Liver (tissue), 9 donors: Measurements from ENCODE around the gene ARHGEF33. TPM values are rescaled to one million over a fixed set of nuclear protein-coding genes. Genes with fewer than 3 reads are reported as not detected.

Source experiments
- DNase-seq: peaks from one replicate; pipeline ENCODE4 v3.0.0-alpha.2; 2017; ENCODE audit warnings: low spot score
- H3K27ac ChIP-seq, 2 donors: one replicate each; pipeline ENCODE4 v1.7.0; 2013; ENCODE audit warnings: inconsistent platforms in 2 of 2, low read length in 2 of 2, control low read depth in 1 of 2, low read depth in 1 of 2, mild to moderate bottlenecking in 1 of 2
- H3K27me3 ChIP-seq, 4 donors: one replicate each; pipeline versions ENCODE4 v1.6.1 to v1.7.0; 2013; ENCODE audit warnings: low read length in 3 of 4, inconsistent platforms in 1 of 4, mild to moderate bottlenecking in 1 of 4, moderate library complexity in 1 of 4; ENCODE audit not compliant: control insufficient read depth in 4 of 4, insufficient read depth in 4 of 4
- H3K36me3 ChIP-seq, 4 donors: one replicate each; pipeline versions ENCODE4 v1.6.1 to v1.7.0; 2013; ENCODE audit warnings: low read length in 3 of 4, mild to moderate bottlenecking in 3 of 4, low read depth in 1 of 4, moderate library complexity in 1 of 4; ENCODE audit not compliant: control insufficient read depth in 4 of 4, insufficient read depth in 3 of 4
- H3K4me1 ChIP-seq, 4 donors: one replicate each; pipeline versions ENCODE4 v1.6.1 to v1.7.0; 2013; ENCODE audit warnings: low read length in 3 of 4, mild to moderate bottlenecking in 3 of 4, moderate library complexity in 1 of 4; ENCODE audit not compliant: control insufficient read depth in 4 of 4, insufficient read depth in 4 of 4
- H3K4me3 ChIP-seq, 3 donors: one replicate each; pipeline versions ENCODE4 v1.6.1 to v1.7.0; 2013; ENCODE audit warnings: low read length in 3 of 3, control low read depth in 1 of 3, low read depth in 1 of 3, mild to moderate bottlenecking in 1 of 3
- H3K9ac ChIP-seq, 2 donors: one replicate each; pipeline ENCODE4 v1.7.0; 2013; ENCODE audit warnings: low read length in 2 of 2, mild to moderate bottlenecking in 2 of 2, moderate library complexity in 2 of 2, control low read depth in 1 of 2, low read depth in 1 of 2
- H3K9me3 ChIP-seq, 4 donors: one replicate each; pipeline versions ENCODE4 v1.6.1 to v1.7.0; 2013; ENCODE audit warnings: low read length in 3 of 4; ENCODE audit not compliant: control insufficient read depth in 4 of 4
- ATF3 ChIP-seq: IDR thresholded peaks from 2 replicates; pipeline ENCODE4 v1.6.1; 2016; ENCODE audit warnings: antibody characterized with exemption
- CTCF ChIP-seq: fragments of 150-350 bp; IDR thresholded peaks from 2 replicates; pipeline ENCODE4 v1.5.1; 2017; ENCODE audit warnings: improper control_type of control experiment, low read depth, low read length; ENCODE audit not compliant: missing input control
- EGR1 ChIP-seq, 2 donors: IDR thresholded peaks; 2 replicates each; pipeline ENCODE4 v1.6.1; 2016 to 2018; ENCODE audit warnings: antibody characterized with exemption in 2 of 2, low read depth in 2 of 2
- FOXA1 ChIP-seq: IDR thresholded peaks from 2 replicates; pipeline ENCODE4 v1.6.1; 2016; ENCODE audit warnings: antibody characterized with exemption
- FOXA2 ChIP-seq: IDR thresholded peaks from 2 replicates; pipeline ENCODE4 v1.6.1; 2016; ENCODE audit warnings: antibody characterized with exemption
- GABPA ChIP-seq, 2 donors: IDR thresholded peaks in 1 of 2; conservative IDR thresholded peaks in 1 of 2; 2 replicates each; pipeline ENCODE4 v1.6.1; 2016; ENCODE audit warnings: antibody characterized with exemption in 2 of 2, mild to moderate bottlenecking in 1 of 2, moderate library complexity in 1 of 2
- HNF4A ChIP-seq, 2 donors: conservative IDR thresholded peaks; 2 replicates each; pipeline ENCODE4 v1.6.1; 2016; ENCODE audit warnings: antibody characterized with exemption in 2 of 2, mild to moderate bottlenecking in 2 of 2
- HNF4G ChIP-seq: IDR thresholded peaks from 2 replicates; pipeline ENCODE4 v1.6.1; 2016; ENCODE audit warnings: antibody characterized with exemption
- JUND ChIP-seq, 2 donors: IDR thresholded peaks; 2 replicates each; pipeline ENCODE4 v1.6.1; 2016; ENCODE audit warnings: antibody characterized with exemption in 2 of 2
- MAX ChIP-seq: IDR thresholded peaks from 2 replicates; pipeline ENCODE4 v1.6.1; 2016; ENCODE audit warnings: antibody characterized with exemption
- NR2F2 ChIP-seq: IDR thresholded peaks from 2 replicates; pipeline ENCODE4 v1.6.1; 2016; ENCODE audit warnings: antibody characterized with exemption
- RAD21 ChIP-seq, 2 donors: IDR thresholded peaks; 2 replicates each; pipeline ENCODE4 v1.6.1; 2016; ENCODE audit warnings: antibody characterized with exemption in 2 of 2, mild to moderate bottlenecking in 2 of 2
- REST ChIP-seq: IDR thresholded peaks from 2 replicates; pipeline ENCODE4 v1.6.1; 2016; ENCODE audit warnings: antibody characterized with exemption, mild to moderate bottlenecking
- RXRA ChIP-seq, 2 donors: IDR thresholded peaks; 2 replicates each; pipeline ENCODE4 v1.6.1; 2017 to 2018; ENCODE audit warnings: antibody characterized with exemption in 2 of 2, mild to moderate bottlenecking in 1 of 2
- SP1 ChIP-seq: IDR thresholded peaks from 2 replicates; pipeline ENCODE4 v1.6.1; 2018; ENCODE audit warnings: antibody characterized with exemption, mild to moderate bottlenecking
- TAF1 ChIP-seq: conservative IDR thresholded peaks from 2 replicates; pipeline ENCODE4 v1.6.1; 2016; ENCODE audit warnings: antibody characterized with exemption, mild to moderate bottlenecking
- YY1 ChIP-seq: IDR thresholded peaks from 2 replicates; pipeline ENCODE4 v1.6.1; 2016; ENCODE audit warnings: antibody characterized with exemption, mild to moderate bottlenecking
- ZBTB33 ChIP-seq: IDR thresholded peaks from 2 replicates; pipeline ENCODE4 v1.6.1; 2016; ENCODE audit warnings: antibody characterized with exemption
- WGBS: extraction: QIAGEN DNeasy Blood & Tissue Kit; methylation state at CpG from one replicate; pipeline ENCODE4 v1.1.7; 2013; 5-methylcytosine and 5-hydroxymethylcytosine counted together
- polyA plus RNA-seq, 2 donors: library from polyadenylated mRNA; stranded (reverse) in 1 of 2; unstranded in 1 of 2; fragments of 200-250 nt in 1 of 2; fragments of >200 nt in 1 of 2; fragmentation: Nextera tagmentation in 1 of 2; extraction: Ambion mirVana in 1 of 2; gene quantifications; one replicate each; pipeline versions ENCODE4 v1.2.1 to v1.2.3, GENCODE V29; 2013 to 2015
- total RNA-seq, 2 donors: library from RNA; depleted of rRNA; stranded (reverse); fragments of >200 nt; gene quantifications; one replicate each; pipeline ENCODE4 v1.2.3, GENCODE V29; 2014
- donor health status: healthy.
- donor health status: healthy.
- donor health status: healthy.
- donor health status: healthy.
- donor health status: healthy.

The ARHGEF33 gene
- total and polyA plus RNA-seq, 4 donors = 0.05 to 0.33 (median 0.08) TPM; not detected in 1

GRCh38 chr2:38966678-38967077 is 77.0 kb downstream of the ARHGEF33 start:
- Histone ChIP-seq H3K36me3 (no peaks in the 10 kb centered on the region), H3K9ac (no peak overlapping the region), H3K4me1 (no peaks in the 10 kb centered on the region), H3K4me3 (no peak overlapping the region), H3K27ac (no peak overlapping the region), H3K27me3 (no peaks in the 10 kb centered on the region), H3K9me3 (no peaks in the 10 kb centered on the region)
- whole genome bisulfite sequencing = 80% methylated on average over 1 of the region's 1 CpG
- TF ChIP-seq REST = no peak
- no peak for TF ChIP-seq GABPA (IDR thresholded peaks at IDR 0.05 in 1 of 2, conservative IDR thresholded peaks at IDR 0.05 in 1 of 2)
- TF ChIP-seq HNF4G = no peak
- no peak for TF ChIP-seq SP1
- no peak for TF ChIP-seq RAD21 (IDR thresholded peaks at IDR 0.05)
- no peak for TF ChIP-seq FOXA2
- no peak for TF ChIP-seq FOXA1
- TF ChIP-seq YY1 = no peak
- no peak for TF ChIP-seq CTCF
- no peak for TF ChIP-seq NR2F2
- no peak for TF ChIP-seq RXRA (IDR thresholded peaks at IDR 0.05)
- TF ChIP-seq JUND (IDR thresholded peaks at IDR 0.05) = no peak
- TF ChIP-seq TAF1 = no peak
- TF ChIP-seq EGR1 (IDR thresholded peaks at IDR 0.05; ENCODE audit: low read depth in 2 of 2) = no peak
- no peak for TF ChIP-seq ATF3
- no peak for TF ChIP-seq ZBTB33
- no peak for TF ChIP-seq MAX
- no peak for DNase-seq

GRCh38 chr2:38968021-38968420 is 78.3 kb downstream of the ARHGEF33 start:
- Histone ChIP-seq H3K4me1 (no peaks in the 10 kb centered on the region), H3K27me3 (no peaks in the 10 kb centered on the region), H3K9me3 (no peaks in the 10 kb centered on the region), H3K36me3 (no peaks in the 10 kb centered on the region), H3K9ac (no peak overlapping the region), H3K4me3 (no peak overlapping the region), H3K27ac (no peak overlapping the region)
- no peak for DNase-seq
- WGBS = 96% methylated on average over 2 of the region's 2 CpGs
- TF ChIP-seq GABPA (IDR thresholded peaks at IDR 0.05 in 1 of 2, conservative IDR thresholded peaks at IDR 0.05 in 1 of 2) = no peak
- no peak for TF ChIP-seq HNF4G
- TF ChIP-seq MAX = no peak
- TF ChIP-seq ZBTB33 = no peak
- no peak for TF ChIP-seq HNF4A (conservative IDR thresholded peaks at IDR 0.05)
- TF ChIP-seq REST = no peak
- no peak for TF ChIP-seq YY1
- no peak for TF ChIP-seq FOXA1
- TF ChIP-seq TAF1 = no peak
- TF ChIP-seq JUND (IDR thresholded peaks at IDR 0.05) = no peak
- TF ChIP-seq EGR1 (IDR thresholded peaks at IDR 0.05; ENCODE audit: low read depth in 2 of 2) = no peak
